ENCODE measurements around the gene PPP1CA. TPM values are rescaled to one million over a fixed set of nuclear protein-coding genes. Genes with fewer than 3 reads are reported as not detected.

PPP1CA gene
- polyA plus RNA-seq, 1 donor (not counting 4 experiments of a cell fraction or from before 2014, with no cell fraction given) = 122 TPM

- Histone ChIP-seq H3K4me1 (ENCODE audit: control insufficient read depth, extremely low read depth, insufficient read depth, low read length) (peaks cover 25% of the 10 kb centered on the region), H3K27me3 (ENCODE audit: control insufficient read depth, extremely low read depth, insufficient read depth, low read length) (no peaks in the 10 kb centered on the region), H3K9ac (ENCODE audit: control insufficient read depth, extremely low read depth, insufficient read depth, low read length) (no peak overlapping the region), H3K79me2 (ENCODE audit: control insufficient read depth, insufficient read depth, low read length) (no peaks in the 10 kb centered on the region), H3K9me3 (ENCODE audit: control insufficient read depth, low read depth, low read length) (no peaks in the 10 kb centered on the region), H3K4me2 (ENCODE audit: control insufficient read depth, extremely low read depth, insufficient read depth, low read depth, low read length) (peak overlapping the region; percentile 16), H3K36me3 (ENCODE audit: control insufficient read depth in 2 of 2, extremely low read depth in 1 of 2, insufficient read depth in 2 of 2, low read length in 2 of 2) (no peaks in the 10 kb centered on the region), H2AFZ (ENCODE audit: control insufficient read depth, low read length) (no peak overlapping the region), H3K4me3 (ENCODE audit: control insufficient read depth in 2 of 3, extremely low read depth in 1 of 3, insufficient read depth in 2 of 3, low read depth in 1 of 3, low read length in 3 of 3) (peak overlapping the region in 1 of 3 experiments; percentile 60), H4K20me1 (ENCODE audit: control insufficient read depth, extremely low read depth, insufficient read depth, low read length) (peaks cover 5% of the 10 kb centered on the region), H3K9me1 (ENCODE audit: control insufficient read depth, extremely low read depth, insufficient read depth, low read length) (no peaks in the 10 kb centered on the region), H3K27ac (ENCODE audit: control insufficient read depth, insufficient read depth, low read length) (no peak overlapping the region)
- TF ChIP-seq EZH2 (IDR thresholded peaks at IDR 0.05; ENCODE audit: low read length) (no peak), CTCF (optimal IDR thresholded peaks at IDR 0.05 in 1 of 3, IDR thresholded peaks at IDR 0.05 in 1 of 3, conservative IDR thresholded peaks at IDR 0.05 in 1 of 3; ENCODE audit: extremely low read depth in 1 of 3, insufficient read depth in 2 of 3, low read length in 3 of 3) (no peak)
- dilution Hi-C loops (cut with MboI; ENCODE audit: extremely low pct_ligation_motif_present, low sequenced_read_pairs) = no loop called here
- no peak for FAIRE-seq
- DNase-seq (ENCODE audit: low read depth, low spot score) = no peak
Measured at GRCh38 chr11:67371911-67372320, 29.7 kb downstream of the PPP1CA start.

- Histone ChIP-seq H3K9ac (ENCODE audit: control insufficient read depth, extremely low read depth, insufficient read depth, low read length) (no peak overlapping the region), H3K4me1 (ENCODE audit: control insufficient read depth, extremely low read depth, insufficient read depth, low read length) (peaks cover 29% of the 10 kb centered on the region), H3K9me1 (ENCODE audit: control insufficient read depth, extremely low read depth, insufficient read depth, low read length) (no peaks in the 10 kb centered on the region), H4K20me1 (ENCODE audit: control insufficient read depth, extremely low read depth, insufficient read depth, low read length) (peaks cover 5% of the 10 kb centered on the region), H3K27me3 (ENCODE audit: control insufficient read depth, extremely low read depth, insufficient read depth, low read length) (no peaks in the 10 kb centered on the region), H3K36me3 (ENCODE audit: control insufficient read depth in 2 of 2, extremely low read depth in 1 of 2, insufficient read depth in 2 of 2, low read length in 2 of 2) (no peaks in the 10 kb centered on the region), H3K9me3 (ENCODE audit: control insufficient read depth, low read depth, low read length) (no peaks in the 10 kb centered on the region), H3K4me2 (ENCODE audit: control insufficient read depth, extremely low read depth, insufficient read depth, low read depth, low read length) (no peak overlapping the region), H2AFZ (ENCODE audit: control insufficient read depth, low read length) (no peak overlapping the region), H3K27ac (ENCODE audit: control insufficient read depth, insufficient read depth, low read length) (no peak overlapping the region), H3K79me2 (ENCODE audit: control insufficient read depth, insufficient read depth, low read length) (no peaks in the 10 kb centered on the region), H3K4me3 (ENCODE audit: control insufficient read depth in 2 of 3, extremely low read depth in 1 of 3, insufficient read depth in 2 of 3, low read depth in 1 of 3, low read length in 3 of 3) (no peak overlapping the region)
- TF ChIP-seq EZH2 (IDR thresholded peaks at IDR 0.05; ENCODE audit: low read length) (no peak), CTCF (optimal IDR thresholded peaks at IDR 0.05 in 1 of 3, IDR thresholded peaks at IDR 0.05 in 1 of 3, conservative IDR thresholded peaks at IDR 0.05 in 1 of 3; ENCODE audit: extremely low read depth in 1 of 3, insufficient read depth in 2 of 3, low read length in 3 of 3) (peak; percentile 55 to 75 (median 58))
- no peak for FAIRE-seq
- dilution Hi-C loops (cut with MboI; ENCODE audit: extremely low pct_ligation_motif_present, low sequenced_read_pairs) = no loop called here
- no peak for DNase-seq (ENCODE audit: low read depth, low spot score)
Measured at GRCh38 chr11:67371189-67371910, 30.3 kb downstream of the PPP1CA start.

Measured in keratinocyte (primary cell).